ENCODE results near the gene CGNL1.

- TF ChIP-seq CTCF (IDR thresholded peaks at IDR 0.05) (no peak), EZH2 (IDR thresholded peaks at IDR 0.05) (no peak)
Measured at GRCh38 chr15:57534281-57534680, 158.0 kb downstream of the CGNL1 start.
